Osteocyte (in vitro differentiated cells): ENCODE results near the gene SDHC. TPM values are rescaled to one million over a fixed set of nuclear protein-coding genes. Genes with fewer than 3 reads are reported as not detected.
A peak's percentile ranks its signal among the peaks of the same experiment; 100 is the strongest.
"Not testable (repeated sequence)": the region's sequence is repeated elsewhere in the genome, so short reads cannot be mapped to it uniquely, and the experiment has no call there.

Experiments
- DNase-seq: peaks from one replicate; pipeline ENCODE4 v3.0.0; 2021; ENCODE audit warnings: mixed read lengths; ENCODE audit not compliant: unreplicated experiment; ENCODE audit errors: extremely low spot score
- H3K27ac Mint-ChIP-seq: one replicate; pipeline ENCODE4 v1.8.0; 2021; ENCODE audit warnings: mild to moderate bottlenecking, mixed read lengths; ENCODE audit not compliant: unreplicated experiment
- H3K27me3 Mint-ChIP-seq: one replicate; pipeline ENCODE4 v1.8.0; 2021; ENCODE audit warnings: mixed read lengths; ENCODE audit not compliant: unreplicated experiment
- H3K36me3 Mint-ChIP-seq: one replicate; pipeline ENCODE4 v1.8.0; 2021; ENCODE audit warnings: mixed read lengths; ENCODE audit not compliant: unreplicated experiment
- H3K4me1 Mint-ChIP-seq: one replicate; pipeline ENCODE4 v1.8.0; 2021; ENCODE audit warnings: mixed read lengths; ENCODE audit not compliant: unreplicated experiment
- H3K4me3 Mint-ChIP-seq: one replicate; pipeline ENCODE4 v1.8.0; 2021; ENCODE audit warnings: mild to moderate bottlenecking, moderate library complexity, mixed read lengths; ENCODE audit not compliant: unreplicated experiment
- H3K9me3 Mint-ChIP-seq: one replicate; pipeline ENCODE4 v1.8.0; 2021; ENCODE audit warnings: mixed read lengths; ENCODE audit not compliant: unreplicated experiment
- CTCF ChIP-seq: fragments of 200-600 bp; sonication (generic); IDR thresholded peaks from 2 replicates; pipeline ENCODE4 v1.5.0; 2021; ENCODE audit warnings: antibody characterized with exemption, mild to moderate bottlenecking, moderate library complexity
- total RNA-seq: library from RNA; stranded (reverse); gene quantifications from 2 replicates; pipeline ENCODE4 v1.2.1, GENCODE V29; 2021

SDHC gene
- total RNA-seq, 1 donor from 2014 or later = 148 TPM

GRCh38 chr1:161389691-161390558 lies 75.7 kb downstream of the SDHC start:
- peak; percentile 99 for DNase-seq
- Mint-ChIP-seq H3K9me3 (no peaks in the 10 kb centered on the region), H3K36me3 (no peaks in the 10 kb centered on the region), H3K4me1 (peaks cover 9% of the 10 kb centered on the region), H3K27ac (peak overlapping the region; percentile 97), H3K27me3 (peaks cover 4% of the 10 kb centered on the region), H3K4me3 (peak overlapping the region; percentile 91)
- TF ChIP-seq CTCF = no peak

GRCh38 chr1:161390559-161390858 lies 76.3 kb downstream of the SDHC start:
- peaks cover 4% of the 10 kb centered on the region for H3K27me3 Mint-ChIP-seq
- H3K4me3 Mint-ChIP-seq = peak overlapping the region; percentile 91
- H3K27ac Mint-ChIP-seq = peak overlapping the region; percentile 95
- H3K4me1 Mint-ChIP-seq = peaks cover 9% of the 10 kb centered on the region
- no peaks in the 10 kb centered on the region for H3K36me3 Mint-ChIP-seq
- DNase-seq = no peak
- no peaks in the 10 kb centered on the region for H3K9me3 Mint-ChIP-seq
- no peak for TF ChIP-seq CTCF

GRCh38 chr1:161391136-161391535 lies 77.0 kb downstream of the SDHC start:
- H3K27me3 Mint-ChIP-seq, H3K4me1 Mint-ChIP-seq, H3K36me3 Mint-ChIP-seq, DNase-seq, H3K9me3 Mint-ChIP-seq: not testable (repeated sequence)
- Mint-ChIP-seq H3K27ac (peak overlapping the region; percentile 95), H3K4me3 (peak overlapping the region; percentile 91)

- no peaks in the 10 kb centered on the region for H3K9me3 Mint-ChIP-seq
- H3K27me3 Mint-ChIP-seq = peaks cover 4% of the 10 kb centered on the region
- H3K36me3 Mint-ChIP-seq = no peaks in the 10 kb centered on the region
- no peak overlapping the region for H3K27ac Mint-ChIP-seq
- TF ChIP-seq CTCF = no peak
- peaks cover 9% of the 10 kb centered on the region for H3K4me1 Mint-ChIP-seq
- no peak for DNase-seq
- H3K4me3 Mint-ChIP-seq = no peak overlapping the region
These were observed 77.4 kb downstream of the SDHC start for GRCh38 chr1:161391611-161392010.

- Mint-ChIP-seq H3K36me3 (no peaks in the 10 kb centered on the region), H3K27ac (no peak overlapping the region), H3K4me1 (peaks cover 9% of the 10 kb centered on the region), H3K27me3 (peaks cover 4% of the 10 kb centered on the region), H3K9me3 (no peaks in the 10 kb centered on the region), H3K4me3 (no peak overlapping the region)
- DNase-seq = no peak
- TF ChIP-seq CTCF = no peak
These were observed 79.0 kb downstream of the SDHC start for GRCh38 chr1:161393151-161393550.

GRCh38 chr1:161397038-161397437 lies 82.9 kb downstream of the SDHC start:
- H3K27ac Mint-ChIP-seq, H3K9me3 Mint-ChIP-seq, H3K27me3 Mint-ChIP-seq, H3K4me3 Mint-ChIP-seq, H3K36me3 Mint-ChIP-seq, DNase-seq: not testable (repeated sequence)
- peaks cover 10% of the 10 kb centered on the region for H3K4me1 Mint-ChIP-seq
